Lower leg skin (tissue), 4 donors: ENCODE results near the gene CC2D1A. TPM values are rescaled to one million over a fixed set of nuclear protein-coding genes. Genes with fewer than 3 reads are reported as not detected.

ENCODE experiments used
- DNase-seq, 2 donors: peaks; one replicate each; pipeline ENCODE4 v3.0.0-alpha.2; 2019; ENCODE audit warnings: low spot score in 2 of 2
- H3K4me3 ChIP-seq: fragments of 200-600 bp; sonication (generic); 2 replicates; pipeline ENCODE4 v1.5.1; 2017; ENCODE audit warnings: mild to moderate bottlenecking, low read depth; ENCODE audit not compliant: poor library complexity, severe bottlenecking
- CTCF ChIP-seq, 3 donors: fragments of 450-650 bp; IDR thresholded peaks; one replicate each; pipeline ENCODE4 v1.5.1; 2016; ENCODE audit warnings: antibody characterized with exemption in 3 of 3, mild to moderate bottlenecking in 3 of 3, moderate library complexity in 2 of 3
- POLR2A ChIP-seq, 2 donors: fragments of 450-650 bp; IDR thresholded peaks; one replicate each; pipeline ENCODE4 v1.6.1; 2016 to 2017; ENCODE audit warnings: antibody characterized with exemption in 2 of 2, mild to moderate bottlenecking in 1 of 2, moderate library complexity in 1 of 2
- WGBS, 2 donors: methylation state at CpG; one replicate each; pipeline ENCODE4 v1.1.5; 2018; 5-methylcytosine and 5-hydroxymethylcytosine counted together
- intact Hi-C: fragments of 100-400 bp; cut with DNase I; formaldehyde crosslinking; loops from one replicate; pipeline ENCODE4 v1.15.0; 2023; ENCODE audit warnings: low total_unique reads
- total RNA-seq, 4 donors: library from RNA; depleted of rRNA; stranded (reverse); fragments of >200 nt; gene quantifications; one replicate each; pipeline ENCODE4 v1.1.0, GENCODE V29; 2016

Gene CC2D1A
- total RNA-seq, 4 donors from 2014 or later, result 48.9 to 104 (median 54.8) TPM

GRCh38 chr19:13866463-13867046 is 39.4 kb upstream of the CC2D1A start:
- TF ChIP-seq POLR2A (IDR thresholded peaks at IDR 0.05) (no peak), CTCF (IDR thresholded peaks at IDR 0.05) (no peak)
- no peak overlapping the region for H3K4me3 ChIP-seq
- intact Hi-C loops, result no loop called here
- DNase-seq, result no peak
- 67 to 75% methylated on average over 15 of the region's 15 CpGs for whole genome bisulfite sequencing, 2 donors

- TF ChIP-seq CTCF (IDR thresholded peaks at IDR 0.05), result no peak
- no peak for TF ChIP-seq POLR2A (IDR thresholded peaks at IDR 0.05)
- intact Hi-C loops, result no loop called here
- H3K4me3 ChIP-seq, result no peak overlapping the region
- no peak for DNase-seq
- 82 to 88% methylated on average over 4 of the region's 4 CpGs for WGBS, 2 donors
These were observed 37.3 kb upstream of the CC2D1A start for GRCh38 chr19:13868663-13869062.

GRCh38 chr19:13869281-13869680 is 36.7 kb upstream of the CC2D1A start:
- no peak overlapping the region for H3K4me3 ChIP-seq
- TF ChIP-seq POLR2A (IDR thresholded peaks at IDR 0.05), result no peak
- 65 to 80% methylated on average over 11 to 13 of the region's 13 CpGs for WGBS, 2 donors
- intact Hi-C loops, result no loop called here
- no peak for DNase-seq

GRCh38 chr19:13870873-13871272 is 35.1 kb upstream of the CC2D1A start:
- WGBS, 2 donors, result 89 to 95% methylated on average over 4 of the region's 4 CpGs
- TF ChIP-seq CTCF (IDR thresholded peaks at IDR 0.05) (no peak), POLR2A (IDR thresholded peaks at IDR 0.05) (no peak)
- intact Hi-C loops, result no loop called here
- H3K4me3 ChIP-seq, result no peak overlapping the region
- DNase-seq, result no peak

GRCh38 chr19:13872339-13872694 is 33.7 kb upstream of the CC2D1A start:
- intact Hi-C loops, result no loop called here
- no peak overlapping the region for H3K4me3 ChIP-seq
- 41 to 53% methylated on average over 5 of the region's 5 CpGs for WGBS, 2 donors
- no peak for DNase-seq
- TF ChIP-seq CTCF (IDR thresholded peaks at IDR 0.05) (no peak), POLR2A (IDR thresholded peaks at IDR 0.05) (no peak)

GRCh38 chr19:13872695-13873389 is 33.2 kb upstream of the CC2D1A start:
- H3K4me3 ChIP-seq, result peak overlapping the region; percentile 8
- 4 to 5% methylated on average over 25 to 35 of the region's 45 CpGs for WGBS, 2 donors
- intact Hi-C loops, result no loop called here
- TF ChIP-seq CTCF (IDR thresholded peaks at IDR 0.05) (no peak), POLR2A (IDR thresholded peaks at IDR 0.05) (no peak)
- no peak for DNase-seq
